CD4-positive, alpha-beta T cell treated with Interleukin-17A for 4 hours (primary cell): Measurements from ENCODE around the gene MRPL47.

Experiments
- DNase-seq: peaks from one replicate; pipeline ENCODE4 v3.0.0-alpha.2; 2020; ENCODE audit warnings: mixed read lengths

The MRPL47 gene

GRCh38 chr3:179590669-179591068 lies 13.8 kb downstream of the MRPL47 start:
- no peak for DNase-seq

DNA sequence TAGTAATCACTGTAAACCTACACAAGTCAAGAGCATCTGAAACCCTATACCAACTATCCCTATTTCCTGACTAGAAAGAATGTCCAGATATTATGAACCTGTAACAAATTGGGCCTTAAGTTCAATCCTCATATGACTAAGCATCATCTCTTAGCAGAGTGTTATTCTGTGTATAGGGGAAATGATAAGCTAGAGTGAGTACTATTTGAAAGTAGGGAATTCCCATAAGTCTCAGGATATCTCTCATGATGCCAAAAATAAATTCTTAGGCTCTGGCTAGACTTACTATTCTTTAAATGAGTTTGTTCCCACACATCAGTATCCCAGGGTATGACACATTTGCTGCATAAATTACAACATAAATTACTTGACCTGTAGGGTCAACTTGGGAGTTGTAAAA lies 15.3 kb downstream of the MRPL47 start:
- no peak for DNase-seq

GRCh38 chr3:179580992-179581391 lies 23.4 kb downstream of the MRPL47 start:
- no peak for DNase-seq

DNA sequence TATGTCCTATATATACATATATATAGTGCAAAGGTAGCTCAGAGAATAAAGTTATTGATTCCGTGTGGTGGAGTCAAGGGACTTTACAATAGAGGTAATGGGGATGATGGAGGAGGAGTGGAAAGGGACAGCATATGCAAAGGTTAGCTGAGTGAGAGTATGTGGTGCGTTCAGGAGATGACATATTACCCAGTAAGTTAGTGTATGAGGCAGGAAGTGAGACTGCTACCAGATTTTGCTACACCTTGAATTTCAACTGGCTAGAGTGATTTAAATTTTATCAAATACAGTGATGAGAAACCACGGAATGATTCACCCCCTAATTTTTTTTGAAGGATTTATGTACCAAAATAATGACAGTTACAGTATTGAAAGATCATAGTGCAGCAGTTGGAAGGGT lies 38.9 kb downstream of the MRPL47 start:
- DNase-seq, result no peak

DNA sequence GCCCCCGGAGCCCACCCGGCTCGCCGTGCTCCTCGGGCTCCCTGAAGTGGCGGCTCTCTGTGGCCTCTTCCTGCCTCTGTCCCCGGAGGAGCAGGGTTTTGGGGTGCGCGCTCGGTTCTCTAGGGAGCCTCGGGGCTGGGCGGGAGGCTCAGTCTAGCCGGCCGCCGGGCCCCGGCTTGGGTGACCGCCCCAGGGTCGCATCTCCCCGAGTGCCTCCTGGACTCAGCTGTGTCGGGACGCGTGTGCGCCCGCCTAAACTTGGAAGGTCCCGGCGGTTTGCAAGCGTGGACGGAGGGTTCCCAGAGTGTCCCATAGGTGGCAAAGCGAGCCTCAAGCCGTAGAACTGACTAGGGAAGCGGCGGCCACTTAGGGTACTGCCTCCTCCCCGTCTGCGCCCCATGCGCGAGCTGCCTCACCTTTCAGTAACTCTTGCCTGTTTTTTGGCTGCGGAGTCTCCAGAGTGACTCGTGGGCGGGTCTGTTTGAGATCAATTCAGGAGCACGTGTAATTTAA lies 41.1 kb downstream of the MRPL47 start:
- DNase-seq, result peak; percentile 69

GRCh38 chr3:179562591-179563270 lies 41.7 kb downstream of the MRPL47 start, which contains the start of gene ACTL6A:
Gene ACTL6A, plus strand, starts transcription at chr3:179562926. Its CDS starts 167 bp downstream, at chr3:179563093.
- peak; percentile 99 for DNase-seq

GRCh38 chr3:179560791-179561190 lies 43.6 kb downstream of the MRPL47 start:
- no peak for DNase-seq

DNA sequence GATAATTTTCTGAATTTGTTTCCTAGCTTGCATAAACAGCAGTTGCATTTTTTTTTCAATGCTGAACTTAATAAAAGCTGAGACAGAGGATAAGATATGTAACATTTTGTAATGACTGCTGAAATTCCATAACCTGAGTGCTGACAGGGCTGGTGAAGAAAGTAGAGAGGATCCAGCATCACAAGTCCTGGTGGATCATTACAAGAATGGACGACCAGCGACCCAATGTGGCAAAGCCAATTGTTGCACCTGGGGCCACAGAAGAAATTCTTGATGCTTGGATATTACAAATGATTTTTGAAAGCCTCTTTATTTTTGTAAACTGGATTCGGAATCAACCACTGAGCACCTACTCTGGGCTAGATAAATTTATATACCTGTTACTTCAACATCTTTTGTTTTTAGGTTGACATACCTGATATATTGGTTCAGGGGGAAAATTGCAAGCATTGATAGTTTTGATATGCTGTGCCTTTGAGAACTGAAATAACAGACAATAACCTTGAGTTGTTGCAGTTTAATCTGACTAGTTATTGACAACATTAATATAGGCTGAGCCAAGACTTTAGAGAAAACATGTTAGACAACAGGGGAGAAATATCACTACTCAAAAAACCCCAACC lies 45.6 kb downstream of the MRPL47 start:
- peak; percentile 47 for DNase-seq

DNA sequence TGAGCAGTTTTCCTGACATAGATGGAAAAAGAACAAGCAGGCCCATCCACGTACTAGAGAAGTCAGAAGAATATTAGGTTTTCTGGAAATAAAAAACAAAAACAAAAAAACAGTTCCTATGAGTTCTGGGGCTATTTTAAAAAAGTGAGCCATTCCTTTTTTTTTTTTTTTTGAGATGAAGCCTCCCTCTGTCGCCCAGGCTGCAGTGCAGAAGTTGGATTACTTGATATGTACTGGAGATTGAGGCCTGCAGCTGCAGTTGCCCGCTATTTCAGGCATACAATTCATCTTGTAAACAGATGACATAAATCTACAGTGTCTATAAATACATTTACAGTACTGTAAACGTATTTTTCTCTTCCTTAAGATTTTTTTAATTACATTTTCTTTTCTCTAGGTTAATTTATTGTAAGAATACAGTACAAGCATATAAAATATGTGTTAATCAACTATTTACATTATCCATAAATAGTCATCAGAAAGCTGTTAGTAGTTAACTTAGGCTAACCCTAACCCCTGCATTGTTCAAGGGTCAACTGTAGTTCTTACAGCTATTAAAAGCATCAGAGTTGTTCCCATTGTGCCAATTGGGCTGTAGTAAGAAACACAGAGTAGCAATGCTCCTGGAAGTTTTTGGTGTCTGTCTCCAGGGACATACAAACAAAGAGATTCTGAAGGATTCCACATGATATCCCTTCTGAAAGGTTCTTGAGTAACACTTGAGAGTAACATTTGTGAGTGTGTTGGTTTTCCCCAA lies 52.9 kb downstream of the MRPL47 start:
- no peak for DNase-seq

DNA sequence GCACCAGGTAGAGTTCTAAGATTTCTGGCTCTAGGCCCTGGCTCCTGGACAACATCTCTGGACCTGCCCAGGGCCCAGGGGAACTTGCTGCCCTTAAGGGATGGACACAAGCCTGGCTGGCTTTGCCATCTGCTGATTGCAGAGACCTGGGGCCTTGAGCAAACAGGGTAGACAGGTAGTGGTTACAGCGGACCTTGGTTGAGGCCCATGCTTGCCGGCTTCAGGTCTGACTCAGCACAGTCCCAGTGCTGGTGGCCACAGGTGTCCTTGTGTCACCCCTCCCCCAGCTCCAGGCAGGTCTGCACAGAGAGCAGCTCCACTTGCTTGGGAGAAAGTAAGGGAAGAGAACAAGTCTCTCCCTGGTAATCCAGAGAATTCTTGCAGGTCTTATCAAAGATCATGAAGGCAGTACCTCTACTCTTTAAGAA lies 57.6 kb downstream of the MRPL47 start:
- DNase-seq, result no peak

- no peak for DNase-seq
Observed at GRCh38 chr3:179544981-179545645, 59.3 kb downstream of the MRPL47 start.

DNA sequence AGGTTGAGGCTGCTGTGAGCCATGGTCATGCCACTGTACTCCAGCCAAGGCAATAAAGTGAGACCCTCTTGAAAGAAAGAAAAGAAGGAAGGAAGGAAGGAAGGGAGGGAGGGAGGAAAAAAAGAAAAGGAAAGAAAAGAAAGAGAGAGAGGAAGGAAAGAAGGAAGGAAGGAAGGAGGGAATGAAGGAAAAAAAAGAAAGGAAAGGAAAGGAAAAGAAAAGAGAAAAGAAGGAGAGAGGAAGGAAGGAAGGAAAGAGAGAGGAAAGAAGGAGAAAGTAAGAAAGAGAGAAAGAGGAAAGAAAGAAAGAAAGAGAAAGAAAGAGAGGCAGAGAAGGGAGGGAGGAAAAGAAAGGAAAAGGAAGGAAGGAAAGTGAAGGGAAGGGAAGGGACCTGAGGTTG lies 62.1 kb downstream of the MRPL47 start:
- DNase-seq, result no peak

DNA sequence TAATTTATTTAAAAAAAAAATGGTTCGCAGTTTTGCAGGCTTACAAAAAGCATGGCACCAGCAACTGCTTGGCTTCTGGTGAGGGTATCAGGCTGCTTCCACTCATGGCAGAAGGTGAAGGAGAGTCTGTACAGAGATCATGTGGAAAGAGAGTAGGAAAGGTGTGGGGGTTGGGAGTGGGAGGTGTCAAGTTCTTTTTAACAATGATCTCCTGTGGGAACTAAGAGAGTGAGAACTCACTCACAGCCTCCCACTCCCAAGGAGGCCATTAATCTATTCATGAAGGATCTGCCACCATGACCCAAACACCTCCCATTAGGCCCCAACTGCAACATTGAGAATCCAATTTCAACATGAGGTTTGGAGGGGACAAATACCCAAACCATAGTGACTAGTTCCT lies 62.8 kb downstream of the MRPL47 start:
- DNase-seq, result no peak

GRCh38 chr3:179541094-179541493 lies 63.3 kb downstream of the MRPL47 start:
- no peak for DNase-seq
